GM23338 (cell line): ENCODE measurements around the gene MAD1L1. TPM values are rescaled to one million over a fixed set of nuclear protein-coding genes. Genes with fewer than 3 reads are reported as not detected.

Source experiments
- ATAC-seq: fragments of 200-7000 bp; cut with Tn5 transposase; 3 replicates; pipeline ENCODE4 v1.9.1; 2020
- DNase-seq: peaks from one replicate; pipeline ENCODE4 v3.0.0-alpha.2; 2015; ENCODE audit warnings: low spot score
- H2AFZ ChIP-seq: fragments of 200-600 bp; sonication (generic); 2 replicates; pipeline ENCODE4 v1.8.0; 2016; ENCODE audit warnings: antibody characterized with exemption, mild to moderate bottlenecking, moderate library complexity
- H3F3A ChIP-seq: fragments of 200-600 bp; sonication (generic); replicated peaks from 2 replicates; pipeline ENCODE4 v1.8.0; 2017; ENCODE audit warnings: antibody characterized with exemption, mixed run types, low read depth
- H3K27ac ChIP-seq: fragments of 200-600 bp; sonication (generic); 2 replicates; pipeline ENCODE4 v1.6.1; 2016; ENCODE audit warnings: low read depth
- H3K27me3 ChIP-seq: fragments of 200-600 bp; sonication (generic); 2 replicates; pipeline ENCODE4 v1.8.0; 2016; ENCODE audit warnings: mild to moderate bottlenecking, mixed run types, moderate library complexity; ENCODE audit not compliant: insufficient read depth
- H3K36me3 ChIP-seq: fragments of 200-600 bp; sonication (generic); 2 replicates; pipeline ENCODE4 v1.8.0; 2016; ENCODE audit warnings: mild to moderate bottlenecking; ENCODE audit not compliant: insufficient read depth
- H3K4me1 ChIP-seq: fragments of 200-600 bp; sonication (generic); 2 replicates; pipeline ENCODE4 v1.8.0; 2016; ENCODE audit warnings: mild to moderate bottlenecking, moderate library complexity; ENCODE audit not compliant: insufficient read depth
- H3K4me2 ChIP-seq: fragments of 200-600 bp; sonication (generic); 2 replicates; pipeline ENCODE4 v1.7.1; 2017; ENCODE audit warnings: mixed run types
- H3K4me3 ChIP-seq: fragments of 200-600 bp; sonication (generic); 2 replicates; pipeline ENCODE4 v1.6.1; 2016; ENCODE audit warnings: mixed run types
- H3K79me2 ChIP-seq: fragments of 200-600 bp; sonication (generic); replicated peaks from 2 replicates; pipeline ENCODE4 v1.8.0; 2017; ENCODE audit warnings: mild to moderate bottlenecking; ENCODE audit not compliant: insufficient read depth
- H3K9me2 ChIP-seq: fragments of 200-600 bp; sonication (generic); 2 replicates; pipeline ENCODE4 v1.8.0; 2017; ENCODE audit not compliant: insufficient read depth
- H4K20me1 ChIP-seq: fragments of 200-600 bp; sonication (generic); replicated peaks from 2 replicates; pipeline ENCODE4 v1.8.0; 2017; ENCODE audit warnings: mild to moderate bottlenecking; ENCODE audit not compliant: insufficient read depth
- H3K27ac Mint-ChIP-seq: 2 replicates; pipeline ENCODE4 v1.8.0; 2020; ENCODE audit warnings: inconsistent platforms, mild to moderate bottlenecking, moderate library complexity, mixed read lengths
- H3K27me3 Mint-ChIP-seq: 3 replicates; pipeline ENCODE4 v1.8.0; 2022; ENCODE audit warnings: low read depth, mild to moderate bottlenecking, moderate library complexity, mixed read lengths, inconsistent platforms; ENCODE audit not compliant: insufficient read depth, poor library complexity
- H3K36me3 Mint-ChIP-seq: 3 replicates; pipeline ENCODE4 v1.8.0; 2021; ENCODE audit warnings: low read depth, mild to moderate bottlenecking, inconsistent platforms, moderate library complexity, mixed read lengths
- H3K4me1 Mint-ChIP-seq: 3 replicates; pipeline ENCODE4 v1.8.0; 2020; ENCODE audit warnings: mild to moderate bottlenecking, inconsistent platforms, mixed read lengths
- H3K4me3 Mint-ChIP-seq: 3 replicates; pipeline ENCODE4 v1.8.0; 2021; ENCODE audit warnings: moderate library complexity, mild to moderate bottlenecking, inconsistent platforms, mixed read lengths
- H3K9me3 Mint-ChIP-seq: 3 replicates; pipeline ENCODE4 v1.8.0; 2020; ENCODE audit warnings: moderate library complexity, mild to moderate bottlenecking, inconsistent platforms, mixed read lengths
- CREB1 ChIP-seq: fragments of 250-450 bp; sonication (Bioruptor Pico); IDR thresholded peaks from 2 replicates; pipeline ENCODE4 v1.5.0; 2020; ENCODE audit warnings: low read depth, mild to moderate bottlenecking, moderate library complexity
- EZH2 ChIP-seq: fragments of 200-600 bp; sonication (generic); IDR thresholded peaks from one replicate; pipeline ENCODE4 v1.8.0; 2017; ENCODE audit warnings: antibody characterized with exemption, mild to moderate bottlenecking, low read depth; ENCODE audit not compliant: unreplicated experiment
- EZH2phosphoT487 ChIP-seq: fragments of 200-600 bp; sonication (generic); IDR thresholded peaks from one replicate; pipeline ENCODE4 v1.8.1; 2018; ENCODE audit warnings: antibody characterized with exemption; ENCODE audit not compliant: unreplicated experiment
- JUNB ChIP-seq: IDR thresholded peaks from one replicate; pipeline ENCODE4 v1.6.1; 2016; ENCODE audit warnings: antibody characterized with exemption; ENCODE audit not compliant: unreplicated experiment
- NANOG ChIP-seq: IDR thresholded peaks from 2 replicates; pipeline ENCODE4 v1.6.1; 2016; ENCODE audit warnings: antibody characterized with exemption, borderline replicate concordance
- POLR2AphosphoS5 ChIP-seq: IDR thresholded peaks from 2 replicates; pipeline ENCODE4 v1.6.1; 2016; ENCODE audit warnings: antibody characterized with exemption, low read depth
- STAT1 ChIP-seq: IDR thresholded peaks from one replicate; pipeline ENCODE4 v1.6.1; 2016; ENCODE audit warnings: antibody characterized with exemption; ENCODE audit not compliant: unreplicated experiment
- ZNF114 ChIP-seq: fragments of 250-450 bp; sonication (Bioruptor Pico); IDR thresholded peaks from 2 replicates; pipeline ENCODE4 v1.5.0; 2020; ENCODE audit warnings: mild to moderate bottlenecking, moderate library complexity
- ZNF331 ChIP-seq: fragments of 250-450 bp; sonication (Bioruptor Pico); IDR thresholded peaks from 2 replicates; pipeline ENCODE4 v1.5.0; 2020; ENCODE audit warnings: low read depth, mild to moderate bottlenecking, moderate library complexity
- polyA plus RNA-seq: library from polyadenylated mRNA; unstranded; fragments of >200 nt; fragmentation: Nextera tagmentation; extraction: Ambion mirVana; gene quantifications from 2 replicates; pipeline ENCODE4 v1.2.1, GENCODE V29; 2016
- total RNA-seq: library from RNA; depleted of rRNA; stranded (reverse); fragments of >200 nt; shearing (Covaris generic); gene quantifications from 2 replicates; pipeline ENCODE4 v1.2.3, GENCODE V29; 2014
- TF ChIP-seq, protein P1 (sequence below): fragments of 250-450 bp; sonication (Bioruptor Pico); IDR thresholded peaks from 2 replicates; pipeline ENCODE4 v1.5.0; 2020; ENCODE audit warnings: mild to moderate bottlenecking, moderate library complexity
- TF ChIP-seq, protein P2 (sequence below): IDR thresholded peaks from 2 replicates; pipeline ENCODE4 v1.6.1; 2016; ENCODE audit warnings: antibody characterized with exemption
- TF ChIP-seq, protein P3 (sequence below): IDR thresholded peaks from one replicate; pipeline ENCODE4 v1.6.1; 2018; ENCODE audit warnings: antibody characterized with exemption; ENCODE audit not compliant: unreplicated experiment
- TF ChIP-seq, protein P4 (sequence below), 2 experiments: fragments of 200-600 bp in 1 of 2; sonication (generic) in 1 of 2; conservative IDR thresholded peaks; 2 replicates each; pipeline versions ENCODE4 v1.5.1 to v1.6.1; 2016 to 2017; ENCODE audit warnings: antibody characterized with exemption in 2 of 2, low read depth in 2 of 2, mild to moderate bottlenecking in 2 of 2, moderate library complexity in 1 of 2

MAD1L1 gene
- total and polyA plus RNA-seq, 2 experiments from 2014 or later, result 40.3 to 59.3 TPM

DNA sequence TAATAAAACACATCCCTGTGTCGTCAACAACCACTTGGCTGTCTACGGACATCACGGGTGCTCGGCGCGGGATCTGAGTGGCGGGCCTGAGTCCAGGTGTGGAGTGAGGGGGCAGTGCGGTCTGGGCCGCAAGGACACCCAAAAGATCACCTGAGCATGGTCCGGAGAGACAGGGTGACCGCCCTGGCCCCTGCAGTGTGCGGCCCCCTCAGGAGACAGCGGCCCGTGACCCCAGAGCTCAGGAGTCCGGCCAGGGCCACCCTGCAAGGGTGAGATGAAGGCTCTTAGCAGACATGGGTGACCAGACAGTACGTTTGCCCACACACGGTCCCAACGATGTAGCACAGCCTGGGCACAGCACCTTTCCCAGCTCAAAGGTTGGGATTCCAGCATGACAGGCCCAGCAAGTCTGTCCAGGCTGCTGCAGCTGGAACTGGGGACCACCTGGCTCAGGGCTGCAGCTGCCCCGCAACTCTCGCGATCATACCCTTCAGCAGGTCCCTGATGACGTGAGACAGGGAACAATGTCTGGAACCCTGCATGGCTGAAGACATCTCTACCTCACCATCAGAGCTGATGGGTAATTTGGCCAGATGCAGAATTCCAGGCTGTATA, 324.9 kb downstream of the MAD1L1 start:
- Mint-ChIP-seq H3K4me3 (no peak overlapping the region), H3K9me3 (no peaks in the 10 kb centered on the region), H3K27me3 (peaks cover 9% of the 10 kb centered on the region), H3K36me3 (no peaks in the 10 kb centered on the region), H3K27ac (no peak overlapping the region), H3K4me1 (peaks cover 3% of the 10 kb centered on the region; the same call in 2 of the 3 replicates)
- Histone ChIP-seq H3K4me1 (no peaks in the 10 kb centered on the region), H3K4me2 (no peak overlapping the region), H3K9me2 (no peaks in the 10 kb centered on the region), H2AFZ (no peak overlapping the region), H3K36me3 (no peaks in the 10 kb centered on the region), H3K27me3 (no peaks in the 10 kb centered on the region), H4K20me1 (no peaks in the 10 kb centered on the region), H3K79me2 (no peaks in the 10 kb centered on the region), H3F3A (no peaks in the 10 kb centered on the region), H3K27ac (no peak overlapping the region), H3K4me3 (no peak overlapping the region)
- TF ChIP-seq EZH2 (no peak), JUNB (no peak), POLR2AphosphoS5 (no peak), EZH2phosphoT487 (no peak), ZNF331 (CRISPR knock-in tag) (no peak), NANOG (no peak), STAT1 (no peak), ZNF114 (no peak), CREB1 (no peak)
- TF ChIP-seq, protein P1, sequence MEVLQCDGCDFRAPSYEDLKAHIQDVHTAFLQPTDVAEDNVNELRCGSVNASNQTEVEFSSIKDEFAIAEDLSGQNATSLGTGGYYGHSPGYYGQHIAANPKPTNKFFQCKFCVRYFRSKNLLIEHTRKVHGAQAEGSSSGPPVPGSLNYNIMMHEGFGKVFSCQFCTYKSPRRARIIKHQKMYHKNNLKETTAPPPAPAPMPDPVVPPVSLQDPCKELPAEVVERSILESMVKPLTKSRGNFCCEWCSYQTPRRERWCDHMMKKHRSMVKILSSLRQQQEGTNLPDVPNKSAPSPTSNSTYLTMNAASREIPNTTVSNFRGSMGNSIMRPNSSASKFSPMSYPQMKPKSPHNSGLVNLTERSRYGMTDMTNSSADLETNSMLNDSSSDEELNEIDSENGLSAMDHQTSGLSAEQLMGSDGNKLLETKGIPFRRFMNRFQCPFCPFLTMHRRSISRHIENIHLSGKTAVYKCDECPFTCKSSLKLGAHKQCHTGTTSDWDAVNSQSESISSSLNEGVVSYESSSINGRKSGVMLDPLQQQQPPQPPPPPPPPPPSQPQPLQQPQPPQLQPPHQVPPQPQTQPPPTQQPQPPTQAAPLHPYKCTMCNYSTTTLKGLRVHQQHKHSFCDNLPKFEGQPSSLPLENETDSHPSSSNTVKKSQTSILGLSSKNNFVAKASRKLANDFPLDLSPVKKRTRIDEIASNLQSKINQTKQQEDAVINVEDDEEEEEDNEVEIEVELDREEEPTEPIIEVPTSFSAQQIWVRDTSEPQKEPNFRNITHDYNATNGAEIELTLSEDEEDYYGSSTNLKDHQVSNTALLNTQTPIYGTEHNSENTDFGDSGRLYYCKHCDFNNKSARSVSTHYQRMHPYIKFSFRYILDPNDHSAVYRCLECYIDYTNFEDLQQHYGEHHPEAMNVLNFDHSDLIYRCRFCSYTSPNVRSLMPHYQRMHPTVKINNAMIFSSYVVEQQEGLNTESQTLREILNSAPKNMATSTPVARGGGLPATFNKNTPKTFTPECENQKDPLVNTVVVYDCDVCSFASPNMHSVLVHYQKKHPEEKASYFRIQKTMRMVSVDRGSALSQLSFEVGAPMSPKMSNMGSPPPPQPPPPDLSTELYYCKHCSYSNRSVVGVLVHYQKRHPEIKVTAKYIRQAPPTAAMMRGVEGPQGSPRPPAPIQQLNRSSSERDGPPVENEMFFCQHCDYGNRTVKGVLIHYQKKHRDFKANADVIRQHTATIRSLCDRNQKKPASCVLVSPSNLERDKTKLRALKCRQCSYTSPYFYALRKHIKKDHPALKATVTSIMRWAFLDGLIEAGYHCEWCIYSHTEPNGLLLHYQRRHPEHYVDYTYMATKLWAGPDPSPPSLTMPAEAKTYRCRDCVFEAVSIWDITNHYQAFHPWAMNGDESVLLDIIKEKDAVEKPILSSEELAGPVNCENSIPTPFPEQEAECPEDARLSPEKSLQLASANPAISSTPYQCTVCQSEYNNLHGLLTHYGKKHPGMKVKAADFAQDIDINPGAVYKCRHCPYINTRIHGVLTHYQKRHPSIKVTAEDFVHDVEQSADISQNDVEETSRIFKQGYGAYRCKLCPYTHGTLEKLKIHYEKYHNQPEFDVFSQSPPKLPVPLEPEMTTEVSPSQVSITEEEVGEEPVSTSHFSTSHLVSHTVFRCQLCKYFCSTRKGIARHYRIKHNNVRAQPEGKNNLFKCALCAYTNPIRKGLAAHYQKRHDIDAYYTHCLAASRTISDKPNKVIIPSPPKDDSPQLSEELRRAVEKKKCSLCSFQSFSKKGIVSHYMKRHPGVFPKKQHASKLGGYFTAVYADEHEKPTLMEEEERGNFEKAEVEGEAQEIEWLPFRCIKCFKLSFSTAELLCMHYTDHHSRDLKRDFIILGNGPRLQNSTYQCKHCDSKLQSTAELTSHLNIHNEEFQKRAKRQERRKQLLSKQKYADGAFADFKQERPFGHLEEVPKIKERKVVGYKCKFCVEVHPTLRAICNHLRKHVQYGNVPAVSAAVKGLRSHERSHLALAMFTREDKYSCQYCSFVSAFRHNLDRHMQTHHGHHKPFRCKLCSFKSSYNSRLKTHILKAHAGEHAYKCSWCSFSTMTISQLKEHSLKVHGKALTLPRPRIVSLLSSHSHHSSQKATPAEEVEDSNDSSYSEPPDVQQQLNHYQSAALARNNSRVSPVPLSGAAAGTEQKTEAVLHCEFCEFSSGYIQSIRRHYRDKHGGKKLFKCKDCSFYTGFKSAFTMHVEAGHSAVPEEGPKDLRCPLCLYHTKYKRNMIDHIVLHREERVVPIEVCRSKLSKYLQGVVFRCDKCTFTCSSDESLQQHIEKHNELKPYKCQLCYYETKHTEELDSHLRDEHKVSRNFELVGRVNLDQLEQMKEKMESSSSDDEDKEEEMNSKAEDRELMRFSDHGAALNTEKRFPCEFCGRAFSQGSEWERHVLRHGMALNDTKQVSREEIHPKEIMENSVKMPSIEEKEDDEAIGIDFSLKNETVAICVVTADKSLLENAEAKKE (CRISPR knock-in tag), result no peak
- TF ChIP-seq, protein P2, sequence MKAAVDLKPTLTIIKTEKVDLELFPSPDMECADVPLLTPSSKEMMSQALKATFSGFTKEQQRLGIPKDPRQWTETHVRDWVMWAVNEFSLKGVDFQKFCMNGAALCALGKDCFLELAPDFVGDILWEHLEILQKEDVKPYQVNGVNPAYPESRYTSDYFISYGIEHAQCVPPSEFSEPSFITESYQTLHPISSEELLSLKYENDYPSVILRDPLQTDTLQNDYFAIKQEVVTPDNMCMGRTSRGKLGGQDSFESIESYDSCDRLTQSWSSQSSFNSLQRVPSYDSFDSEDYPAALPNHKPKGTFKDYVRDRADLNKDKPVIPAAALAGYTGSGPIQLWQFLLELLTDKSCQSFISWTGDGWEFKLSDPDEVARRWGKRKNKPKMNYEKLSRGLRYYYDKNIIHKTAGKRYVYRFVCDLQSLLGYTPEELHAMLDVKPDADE, result no peak
- TF ChIP-seq, protein P3, sequence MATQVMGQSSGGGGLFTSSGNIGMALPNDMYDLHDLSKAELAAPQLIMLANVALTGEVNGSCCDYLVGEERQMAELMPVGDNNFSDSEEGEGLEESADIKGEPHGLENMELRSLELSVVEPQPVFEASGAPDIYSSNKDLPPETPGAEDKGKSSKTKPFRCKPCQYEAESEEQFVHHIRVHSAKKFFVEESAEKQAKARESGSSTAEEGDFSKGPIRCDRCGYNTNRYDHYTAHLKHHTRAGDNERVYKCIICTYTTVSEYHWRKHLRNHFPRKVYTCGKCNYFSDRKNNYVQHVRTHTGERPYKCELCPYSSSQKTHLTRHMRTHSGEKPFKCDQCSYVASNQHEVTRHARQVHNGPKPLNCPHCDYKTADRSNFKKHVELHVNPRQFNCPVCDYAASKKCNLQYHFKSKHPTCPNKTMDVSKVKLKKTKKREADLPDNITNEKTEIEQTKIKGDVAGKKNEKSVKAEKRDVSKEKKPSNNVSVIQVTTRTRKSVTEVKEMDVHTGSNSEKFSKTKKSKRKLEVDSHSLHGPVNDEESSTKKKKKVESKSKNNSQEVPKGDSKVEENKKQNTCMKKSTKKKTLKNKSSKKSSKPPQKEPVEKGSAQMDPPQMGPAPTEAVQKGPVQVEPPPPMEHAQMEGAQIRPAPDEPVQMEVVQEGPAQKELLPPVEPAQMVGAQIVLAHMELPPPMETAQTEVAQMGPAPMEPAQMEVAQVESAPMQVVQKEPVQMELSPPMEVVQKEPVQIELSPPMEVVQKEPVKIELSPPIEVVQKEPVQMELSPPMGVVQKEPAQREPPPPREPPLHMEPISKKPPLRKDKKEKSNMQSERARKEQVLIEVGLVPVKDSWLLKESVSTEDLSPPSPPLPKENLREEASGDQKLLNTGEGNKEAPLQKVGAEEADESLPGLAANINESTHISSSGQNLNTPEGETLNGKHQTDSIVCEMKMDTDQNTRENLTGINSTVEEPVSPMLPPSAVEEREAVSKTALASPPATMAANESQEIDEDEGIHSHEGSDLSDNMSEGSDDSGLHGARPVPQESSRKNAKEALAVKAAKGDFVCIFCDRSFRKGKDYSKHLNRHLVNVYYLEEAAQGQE, result no peak
- TF ChIP-seq, protein P4, sequence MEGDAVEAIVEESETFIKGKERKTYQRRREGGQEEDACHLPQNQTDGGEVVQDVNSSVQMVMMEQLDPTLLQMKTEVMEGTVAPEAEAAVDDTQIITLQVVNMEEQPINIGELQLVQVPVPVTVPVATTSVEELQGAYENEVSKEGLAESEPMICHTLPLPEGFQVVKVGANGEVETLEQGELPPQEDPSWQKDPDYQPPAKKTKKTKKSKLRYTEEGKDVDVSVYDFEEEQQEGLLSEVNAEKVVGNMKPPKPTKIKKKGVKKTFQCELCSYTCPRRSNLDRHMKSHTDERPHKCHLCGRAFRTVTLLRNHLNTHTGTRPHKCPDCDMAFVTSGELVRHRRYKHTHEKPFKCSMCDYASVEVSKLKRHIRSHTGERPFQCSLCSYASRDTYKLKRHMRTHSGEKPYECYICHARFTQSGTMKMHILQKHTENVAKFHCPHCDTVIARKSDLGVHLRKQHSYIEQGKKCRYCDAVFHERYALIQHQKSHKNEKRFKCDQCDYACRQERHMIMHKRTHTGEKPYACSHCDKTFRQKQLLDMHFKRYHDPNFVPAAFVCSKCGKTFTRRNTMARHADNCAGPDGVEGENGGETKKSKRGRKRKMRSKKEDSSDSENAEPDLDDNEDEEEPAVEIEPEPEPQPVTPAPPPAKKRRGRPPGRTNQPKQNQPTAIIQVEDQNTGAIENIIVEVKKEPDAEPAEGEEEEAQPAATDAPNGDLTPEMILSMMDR (conservative IDR thresholded peaks at IDR 0.05; ENCODE audit: low read depth in 2 of 2), result no peak
- DNase-seq (no peak), ATAC-seq (no peak)
